K562 (cell line): ENCODE data around the gene RALGPS1. TPM values are rescaled to one million over a fixed set of nuclear protein-coding genes. Genes with fewer than 3 reads are reported as not detected.

ENCODE experiments used
- ATAC-seq: fragments of 200-7000 bp; cut with Tn5 transposase; 3 replicates; pipeline ENCODE4 v1.9.1; 2020; ENCODE audit warnings: moderate library complexity
- BruUV-seq: library from RNA; stranded (reverse); fragments of 400-500 nt; replicated peaks from 2 replicates; lab custom pipeline; 2021; lab: Mats Ljungman, UMichigan
- CTCF ChIA-PET: fragments of 300-600 bp; formaldehyde crosslinking; extraction: SDS; loops from one replicate; lab custom pipeline; 2021; ENCODE audit warnings: low intra/inter-chr PET ratio; lab: Yijun Ruan, JAX
- POLR2A ChIA-PET: fragments of 300-600, 350-650 bp; sonication (Branson Sonifier 250); formaldehyde crosslinking; extraction: SDS; loops from one replicate; lab custom pipeline; 2021; ENCODE audit warnings: antibody characterized with exemption, inconsistent platforms; lab: Yijun Ruan, JAX
- DNase-seq, 4 experiments: peaks; one replicate each; pipeline versions ENCODE4 v3.0.0 to v3.0.0-alpha.2; 2011 to 2018; ENCODE audit warnings: low spot score in 3 of 4, mixed read lengths in 3 of 4; ENCODE audit errors: extremely low read depth in 1 of 4
- FAIRE-seq: peaks from 2 replicates; lab custom pipeline; 2011; peaks lifted over from hg19 to GRCh38; lab: Jason Lieb, UNC
- H2AFZ ChIP-seq: 2 replicates; pipeline ENCODE4 v1.6.0; 2011; ENCODE audit warnings: low read depth, low read length, control low read depth, inconsistent platforms
- H3K27ac ChIP-seq: fragments of 200-600 bp; 3 replicates; pipeline ENCODE4 v1.8.0; 2011; ENCODE audit warnings: low read depth, mild to moderate bottlenecking, control low read depth, inconsistent platforms, low read length, moderate library complexity, mixed read lengths; ENCODE audit errors: extremely low read depth
- H3K27me3 ChIP-seq, 2 experiments: fragments of 300-600 bp in 1 of 2; 2 replicates in 1 of 2; 3 replicates in 1 of 2; pipeline versions ENCODE4 v1.6.0 to v1.8.0; 2011; ENCODE audit warnings: inconsistent platforms in 2 of 2, low read length in 2 of 2, mild to moderate bottlenecking in 1 of 2, mixed read lengths in 1 of 2, moderate library complexity in 1 of 2; ENCODE audit not compliant: control insufficient read depth in 2 of 2, insufficient read depth in 2 of 2
- H3K36me3 ChIP-seq: fragments of 300-600 bp; 3 replicates; pipeline ENCODE4 v1.8.0; 2011; ENCODE audit warnings: mild to moderate bottlenecking, low read length, inconsistent platforms; ENCODE audit not compliant: control insufficient read depth, insufficient read depth
- H3K4me1 ChIP-seq, 2 experiments: fragments of 200-600 bp in 1 of 2; replicated peaks in 1 of 2; 2 replicates in 1 of 2; 3 replicates in 1 of 2; pipeline versions ENCODE4 v1.5.1 to v1.8.0; 2011; ENCODE audit warnings: inconsistent platforms in 2 of 2, low read length in 2 of 2, mild to moderate bottlenecking in 1 of 2, mixed read lengths in 1 of 2, moderate library complexity in 1 of 2; ENCODE audit not compliant: control insufficient read depth in 2 of 2, insufficient read depth in 2 of 2
- H3K4me2 ChIP-seq: 2 replicates; pipeline ENCODE4 v1.6.1; 2011; ENCODE audit warnings: low read length, control low read depth, inconsistent platforms, mixed read lengths; ENCODE audit not compliant: insufficient read depth
- H3K4me3 ChIP-seq: fragments of 200-600 bp; sonication (generic), shearing (Covaris generic); 2 replicates; pipeline ENCODE4 v1.5.1; 2016; ENCODE audit warnings: control low read depth, inconsistent platforms
- H3K79me2 ChIP-seq: fragments of 200-600 bp; 3 replicates; pipeline ENCODE4 v1.8.0; 2011; ENCODE audit warnings: low read length, inconsistent platforms; ENCODE audit not compliant: control insufficient read depth, insufficient read depth
- H3K9ac ChIP-seq, 2 experiments: 2 replicates each; pipeline versions ENCODE4 v1.6.0 to v1.6.1; 2011; ENCODE audit warnings: low read depth in 2 of 2, low read length in 2 of 2, control low read depth in 1 of 2, inconsistent platforms in 1 of 2, mild to moderate bottlenecking in 1 of 2, mixed read lengths in 1 of 2; ENCODE audit not compliant: insufficient read depth in 1 of 2
- H3K9me1 ChIP-seq: one replicate; pipeline ENCODE4 v1.6.0; 2011; ENCODE audit warnings: inconsistent platforms, mild to moderate bottlenecking, low read length, moderate library complexity; ENCODE audit not compliant: control insufficient read depth, insufficient read depth
- H3K9me3 ChIP-seq: replicated peaks from 2 replicates; pipeline ENCODE4 v1.5.1; 2011; ENCODE audit warnings: low read depth, low read length, inconsistent platforms; ENCODE audit not compliant: control insufficient read depth, insufficient read depth
- H4K20me1 ChIP-seq: replicated peaks from 2 replicates; pipeline ENCODE4 v1.6.1; 2011; ENCODE audit warnings: low read length, inconsistent platforms, mixed read lengths; ENCODE audit not compliant: control insufficient read depth, insufficient read depth
- CBFA2T2 ChIP-seq: fragments of 450-650 bp; conservative IDR thresholded peaks from 2 replicates; pipeline ENCODE4 v1.6.1; 2017; ENCODE audit warnings: mild to moderate bottlenecking
- CEBPZ ChIP-seq: fragments of 150-350 bp; IDR thresholded peaks from 2 replicates; pipeline ENCODE4 v1.6.1; 2014; ENCODE audit warnings: low read depth, mild to moderate bottlenecking, low read length, borderline replicate concordance
- CXXC5 ChIP-seq: fragments of 250-450 bp; sonication (Bioruptor Pico); IDR thresholded peaks from 2 replicates; pipeline ENCODE4 v1.8.0; 2022; ENCODE audit warnings: inconsistent platforms, mild to moderate bottlenecking, moderate library complexity
- FOXM1 ChIP-seq, 2 experiments: fragments of 450-650 bp in 1 of 2; sonication (generic) in 1 of 2; formaldehyde crosslinking in 1 of 2; IDR thresholded peaks; 2 replicates each; pipeline versions ENCODE4 v1.6.1 to v1.9.0; 2017 to 2022; ENCODE audit warnings: low read depth in 2 of 2, mild to moderate bottlenecking in 2 of 2, missing genetic modification reagents in 1 of 2, moderate library complexity in 1 of 2
- GABPA ChIP-seq: fragments of 200-800 bp; sonication (Bioruptor generic); conservative IDR thresholded peaks from 2 replicates; pipeline ENCODE4 v1.6.1; 2016; ENCODE audit warnings: low read depth, missing genetic modification characterization, missing compliant biosample characterization
- HIVEP1 ChIP-seq: fragments of 250-450 bp; sonication (Bioruptor Pico); IDR thresholded peaks from 2 replicates; pipeline ENCODE4 v1.4.0; 2020; ENCODE audit warnings: mild to moderate bottlenecking
- LARP7 ChIP-seq: fragments of 450-650 bp; IDR thresholded peaks from 2 replicates; pipeline ENCODE4 v1.6.1; 2016
- NFIC ChIP-seq: fragments of 450-650 bp; IDR thresholded peaks from 2 replicates; pipeline ENCODE4 v1.6.1; 2017; ENCODE audit warnings: mild to moderate bottlenecking, inconsistent platforms
- PHF8 ChIP-seq: fragments of 200-600 bp; sonication (generic); IDR thresholded peaks from 2 replicates; pipeline ENCODE4 v1.6.1; 2012; ENCODE audit warnings: mixed run types, mild to moderate bottlenecking, inconsistent platforms, low read length, moderate library complexity, borderline replicate concordance
- ZNF133 ChIP-seq: fragments of 250-450 bp; sonication (Bioruptor Pico); IDR thresholded peaks from 2 replicates; pipeline ENCODE4 v1.4.0; 2020; ENCODE audit warnings: mild to moderate bottlenecking
- ZNF318 ChIP-seq, 2 experiments: fragments of 450-650 bp; IDR thresholded peaks; 2 replicates each; pipeline ENCODE4 v1.6.1; 2016; ENCODE audit warnings: mild to moderate bottlenecking in 2 of 2, borderline replicate concordance in 1 of 2, low read depth in 1 of 2, moderate library complexity in 1 of 2
- WGBS: fragments of 100-300 bp; shearing (Covaris generic); methylation state at CpG from one replicate; pipeline ENCODE4 v1.1.6; 2016; ENCODE audit warnings: low coverage, mixed read lengths; ENCODE audit not compliant: insufficient coverage; ENCODE audit errors: missing lambda C conversion rate; 5-methylcytosine and 5-hydroxymethylcytosine counted together
- in situ Hi-C: fragments of 300-500 bp; cut with MboI; formaldehyde crosslinking; loops from 4 replicates; pipeline ENCODE4 v1.15.0; 2018; ENCODE audit warnings: inconsistent platforms, mixed read lengths
- intact Hi-C: fragments of 100-400 bp; cut with micrococcal nuclease; formaldehyde crosslinking; loops from 2 replicates; pipeline ENCODE4 v1.14.2; 2022
- polyA plus RNA-seq, 8 experiments: library from polyadenylated mRNA; depleted of rRNA in 4 of 8; stranded (reverse) in 5 of 8; unstranded in 3 of 8; fragments of >200 nt; fragmentation: Nextera tagmentation in 2 of 8; fragmentation: Illumina TruSeq in 1 of 8; extraction: Ambion mirVana in 2 of 8; extraction: Trizol in 1 of 8; gene quantifications; 2 replicates each; pipeline versions ENCODE4 v1.2.1 to v1.2.3, GENCODE V29; 2011 to 2014; ENCODE audit warnings: inconsistent platforms in 1 of 8, missing spikeins in 1 of 8
- total RNA-seq, 7 experiments: library from RNA; depleted of rRNA in 6 of 7; stranded (reverse); fragments of >200 nt in 6 of 7; fragmentation: Illumina TruSeq in 2 of 7; extraction: Trizol in 2 of 7; gene quantifications; 2 replicates each; pipeline versions ENCODE4 v1.2.1 to v1.2.3, GENCODE V29; 2011 to 2021; ENCODE audit warnings: low replicate concordance in 1 of 7

Gene RALGPS1
- total and polyA plus RNA-seq, 9 of the 15 experiments (the other 6 are each of a cell fraction or from before 2014, with no cell fraction given), result 0.04 to 2.6 (median 1.5) TPM

- Histone ChIP-seq H3K79me2 (no peaks in the 10 kb centered on the region), H4K20me1 (no peaks in the 10 kb centered on the region), H3K9ac (no peak overlapping the region), H3K4me2 (peak overlapping the region; percentile 59), H3K27me3 (no peaks in the 10 kb centered on the region), H3K4me1 (peaks cover 9% of the 10 kb centered on the region in 2 experiments; a peak in 4 of 5 replicates), H3K9me3 (no peaks in the 10 kb centered on the region), H2AFZ (peak overlapping the region; percentile 60), H3K36me3 (no peaks in the 10 kb centered on the region), H3K27ac (no peak overlapping the region), H3K9me1 (no peaks in the 10 kb centered on the region), H3K4me3 (no peak overlapping the region)
- FAIRE-seq (peak; percentile 88), ATAC-seq (peak; percentile 81), DNase-seq (peak; percentile 21 to 67 (median 42))
- 6% methylated on average over 7 of the region's 7 CpGs for WGBS
- in situ Hi-C loops, result loop anchor here (25.0 kb wide), 1 partner anchor 967 kb away; the partner anchor contains the start of gene ST6GALNAC4
- ChIA-PET POLR2A (interaction anchor here (0.7 to 1.0 kb wide), 2 partner anchors 12 to 253 kb away, joined by 3 to 4 read pairs; no protein-coding TSS in a partner anchor), CTCF (no interaction called here)
- intact Hi-C loops, result no loop called here
- BruUV-seq, result no TSS peak
- TF ChIP-seq CEBPZ, result no peak
- no peak for TF ChIP-seq HIVEP1 (CRISPR knock-in tag)
- peak; percentile 23; the same call in 1 of the 2 replicates for TF ChIP-seq FOXM1 (IDR thresholded peaks at IDR 0.05; ENCODE audit: low read depth)
- TF ChIP-seq FOXM1 (CRISPR knock-in tag; IDR thresholded peaks at IDR 0.05; ENCODE audit: low read depth), result no peak
- peak; percentile 62 for TF ChIP-seq CBFA2T2
- no peak for TF ChIP-seq ZNF133 (CRISPR knock-in tag)
- no peak for TF ChIP-seq NFIC
- TF ChIP-seq LARP7, result no peak
- peak; percentile 70 for TF ChIP-seq CXXC5 (CRISPR knock-in tag)
- TF ChIP-seq PHF8, result no peak
- no peak for TF ChIP-seq ZNF318 (IDR thresholded peaks at IDR 0.05; ENCODE audit: borderline replicate concordance in 1 of 2, low read depth in 1 of 2)
- TF ChIP-seq GABPA (tag), result peak; percentile 56
These were observed 31.1 kb downstream of the RALGPS1 start for GRCh38 chr9:126945682-126946081.
